HG03060 (cell line): Measurements from ENCODE around the gene CTBP2.

Source experiments
- ATAC-seq: cut with Tn5 transposase; IDR thresholded peaks from one replicate; pipeline ENCODE4 v1.9.1; 2021; ENCODE audit warnings: low read depth, moderate number of reproducible peaks; ENCODE audit not compliant: unreplicated experiment

The CTBP2 gene

GRCh38 chr10:125016611-125017202 lies 143.7 kb downstream of the CTBP2 start:
- no peak for ATAC-seq

DNA sequence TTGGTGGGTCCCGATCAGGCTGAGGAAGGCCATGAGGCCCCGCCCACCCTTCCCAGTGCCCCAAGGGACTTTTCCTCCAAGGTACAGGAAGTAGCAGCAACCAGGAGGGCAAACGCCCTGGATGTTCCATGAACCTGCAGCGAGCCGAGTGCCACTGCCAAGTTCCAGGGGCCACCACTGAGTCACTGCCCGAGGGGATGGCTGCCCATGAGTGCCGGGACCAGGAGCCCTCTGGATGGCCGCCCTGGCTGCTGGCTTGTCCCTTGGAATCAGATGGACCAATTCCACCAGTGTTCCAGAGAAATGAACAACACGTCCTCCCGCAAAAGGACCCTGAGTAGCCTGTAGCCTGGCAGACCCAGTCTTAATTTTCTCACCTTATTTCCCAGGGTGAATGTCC lies 144.2 kb downstream of the CTBP2 start:
- ATAC-seq: no peak

DNA sequence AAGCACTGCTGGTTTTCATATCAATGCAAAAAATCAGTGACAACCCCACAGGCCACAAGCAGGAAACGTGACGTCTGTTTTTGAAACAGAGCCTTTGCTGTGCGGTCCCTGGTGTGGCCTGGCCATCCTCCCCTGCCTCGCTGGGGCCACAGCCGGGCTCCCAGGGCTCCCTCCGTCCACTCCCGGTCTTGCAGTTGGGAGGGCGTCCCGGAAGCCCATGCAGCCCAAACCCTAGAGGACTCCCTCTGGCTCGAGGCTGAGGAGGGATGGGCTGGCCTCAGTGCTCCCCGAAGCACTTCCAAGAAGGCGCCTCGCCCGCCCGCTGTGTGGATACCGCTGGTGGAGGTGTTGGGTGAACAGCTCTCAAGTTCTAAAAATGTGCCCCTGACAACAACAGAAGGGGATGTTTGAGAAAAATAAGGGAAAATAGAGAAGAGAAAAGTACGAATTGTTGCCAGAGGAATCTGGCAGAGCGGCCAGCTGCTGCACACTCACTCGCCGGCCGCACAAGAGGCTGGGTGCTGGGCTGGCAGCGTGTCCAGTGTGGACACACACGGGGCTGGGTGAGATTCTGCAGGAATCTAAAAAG lies 144.9 kb downstream of the CTBP2 start:
- no peak for ATAC-seq

DNA sequence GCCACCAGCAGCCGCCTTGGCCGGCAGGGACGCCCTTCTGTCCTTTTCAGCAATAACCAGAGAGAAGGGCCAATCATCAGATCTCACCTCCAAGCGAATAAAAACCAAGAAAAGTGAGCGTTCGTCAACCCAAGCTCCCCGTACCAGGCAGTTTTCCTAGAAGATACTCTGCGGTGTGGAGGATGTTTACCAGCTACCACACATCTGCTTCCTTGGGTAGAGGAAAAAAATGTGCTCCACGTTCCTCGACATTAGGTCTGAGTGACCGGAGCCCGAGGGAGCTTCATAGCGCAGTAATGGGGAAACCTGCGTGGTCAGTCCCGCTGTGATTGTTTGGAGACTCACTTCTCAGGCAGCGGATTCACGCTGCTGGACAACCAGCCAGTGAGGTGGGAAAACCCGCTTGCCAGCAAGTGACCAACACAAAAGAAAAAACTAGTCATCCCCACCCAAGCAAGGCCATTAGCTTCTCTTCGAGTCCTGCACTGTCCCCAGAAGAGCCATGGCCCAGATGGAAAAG lies 145.5 kb downstream of the CTBP2 start:
- ATAC-seq: no peak

- no peak for ATAC-seq
Observed at GRCh38 chr10:125014086-125014830, 146.1 kb downstream of the CTBP2 start.

DNA sequence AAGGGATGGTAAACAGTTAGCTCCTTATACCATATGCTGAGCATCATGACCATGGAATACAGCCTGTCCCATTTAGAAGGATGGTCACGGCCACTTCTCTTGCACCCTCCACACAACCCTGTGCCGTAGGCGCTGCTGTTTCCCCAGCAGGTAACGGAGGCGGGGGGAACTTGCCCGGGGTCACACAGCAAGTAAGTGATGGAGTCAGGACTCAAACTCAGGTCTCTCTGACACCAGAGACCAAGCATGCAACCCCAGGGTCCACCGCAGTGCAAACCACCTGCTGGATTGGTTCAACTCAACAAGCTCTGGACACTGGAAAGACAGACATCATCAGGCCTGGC lies 146.9 kb downstream of the CTBP2 start:
- ATAC-seq: no peak

DNA sequence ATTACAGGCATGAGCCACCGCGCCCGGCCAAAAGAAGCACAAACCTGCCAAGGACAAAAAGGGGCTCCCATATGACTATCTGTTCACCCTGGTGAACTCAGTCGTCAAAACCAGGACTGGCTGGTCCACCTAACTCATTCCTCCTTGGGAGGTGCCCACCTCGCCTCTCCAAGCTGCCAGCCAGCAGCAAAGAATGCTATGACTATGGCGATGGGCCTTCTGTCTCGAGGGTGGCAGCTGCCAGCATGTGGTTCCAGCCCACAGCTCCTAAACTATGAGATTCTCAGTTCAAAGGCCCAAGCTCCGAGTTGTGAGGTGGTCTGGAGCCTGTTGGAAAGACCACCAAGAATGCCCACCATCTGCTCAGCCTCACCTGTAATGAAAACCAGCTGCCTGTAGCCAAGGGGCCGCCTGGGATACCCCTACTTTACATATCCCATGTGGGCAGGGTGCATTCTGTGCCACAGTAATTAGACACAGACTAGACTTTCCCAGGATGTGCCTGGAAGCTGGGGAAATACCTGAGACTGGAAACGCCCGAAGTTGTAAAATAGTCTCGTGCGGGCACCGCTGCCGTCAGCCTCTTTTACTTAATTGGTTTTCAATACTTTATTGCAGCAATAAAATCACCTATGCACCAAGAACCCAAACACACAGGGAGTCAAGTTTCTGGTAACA lies 147.4 kb downstream of the CTBP2 start:
- ATAC-seq: no peak

- ATAC-seq: no peak
Observed at GRCh38 chr10:125011926-125012705, 148.2 kb downstream of the CTBP2 start.

DNA sequence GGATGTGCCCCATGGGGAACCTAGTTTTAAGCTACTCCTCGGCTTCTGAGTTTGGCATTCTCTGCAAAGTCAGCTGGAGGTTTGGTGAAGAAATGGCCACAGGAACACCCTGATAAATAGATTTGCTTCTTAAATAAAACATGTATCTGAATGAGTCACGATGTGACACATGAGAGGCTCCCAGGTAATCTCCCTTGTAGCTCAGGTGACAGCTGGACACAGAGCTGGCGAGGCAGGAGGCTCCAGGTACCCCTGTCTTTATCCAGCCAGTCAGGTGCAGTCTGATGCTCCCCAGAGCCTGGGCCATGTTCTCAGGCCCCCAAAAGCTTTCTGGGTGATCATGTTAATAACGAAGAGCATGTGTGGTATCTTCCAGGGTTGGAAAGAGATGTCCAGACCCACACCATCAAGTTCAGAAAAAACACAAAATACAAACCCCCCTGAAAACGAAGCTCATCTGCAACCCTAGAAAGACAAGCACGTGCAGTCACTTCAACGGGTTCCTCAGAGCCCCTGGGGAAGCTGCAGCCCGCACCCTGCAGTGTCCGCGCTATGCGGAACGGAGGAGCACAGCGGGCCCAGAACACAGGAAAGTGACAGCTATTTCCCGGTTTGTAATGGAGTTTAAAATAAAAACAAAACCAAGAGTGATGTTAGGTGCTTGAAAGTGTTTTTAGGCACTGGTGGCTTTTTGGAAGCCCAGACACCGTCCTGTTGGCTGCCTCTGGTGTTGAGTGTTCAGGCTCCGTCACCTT lies 149.0 kb downstream of the CTBP2 start:
- no peak for ATAC-seq

GRCh38 chr10:125010362-125010761 lies 150.0 kb downstream of the CTBP2 start:
- no peak for ATAC-seq

- ATAC-seq: no peak
Observed at GRCh38 chr10:125009661-125010161, 150.7 kb downstream of the CTBP2 start.

GRCh38 chr10:125008689-125009638 lies 151.4 kb downstream of the CTBP2 start:
- ATAC-seq: no peak

GRCh38 chr10:125007436-125007835 lies 152.9 kb downstream of the CTBP2 start:
- ATAC-seq: no peak

DNA sequence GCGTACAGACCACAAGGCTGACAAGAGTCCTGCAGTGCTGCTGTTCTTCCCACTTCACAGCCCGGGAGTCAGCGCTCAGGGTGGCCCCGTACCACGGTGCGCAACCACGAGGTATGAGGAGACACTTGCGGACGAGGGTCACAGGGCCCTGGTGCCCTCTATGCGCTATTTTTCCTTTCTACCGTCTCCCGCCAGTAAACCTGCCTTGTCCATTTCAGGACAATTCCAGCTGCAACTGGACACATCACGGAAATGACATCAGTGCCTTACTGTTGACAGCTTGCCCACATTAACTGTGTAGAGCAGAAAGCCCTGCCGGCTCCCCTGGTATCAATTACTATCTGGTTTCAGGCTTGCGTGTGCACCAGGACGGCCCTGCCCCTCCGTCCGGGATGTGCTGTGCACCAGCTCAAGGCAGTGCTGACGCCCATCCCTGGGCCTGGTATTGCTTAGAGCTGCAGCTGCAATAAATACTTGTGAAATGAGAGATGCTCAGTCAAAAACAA lies 153.4 kb downstream of the CTBP2 start:
- no peak for ATAC-seq

- ATAC-seq: no peak
Observed at GRCh38 chr10:125006188-125006680, 154.1 kb downstream of the CTBP2 start.

DNA sequence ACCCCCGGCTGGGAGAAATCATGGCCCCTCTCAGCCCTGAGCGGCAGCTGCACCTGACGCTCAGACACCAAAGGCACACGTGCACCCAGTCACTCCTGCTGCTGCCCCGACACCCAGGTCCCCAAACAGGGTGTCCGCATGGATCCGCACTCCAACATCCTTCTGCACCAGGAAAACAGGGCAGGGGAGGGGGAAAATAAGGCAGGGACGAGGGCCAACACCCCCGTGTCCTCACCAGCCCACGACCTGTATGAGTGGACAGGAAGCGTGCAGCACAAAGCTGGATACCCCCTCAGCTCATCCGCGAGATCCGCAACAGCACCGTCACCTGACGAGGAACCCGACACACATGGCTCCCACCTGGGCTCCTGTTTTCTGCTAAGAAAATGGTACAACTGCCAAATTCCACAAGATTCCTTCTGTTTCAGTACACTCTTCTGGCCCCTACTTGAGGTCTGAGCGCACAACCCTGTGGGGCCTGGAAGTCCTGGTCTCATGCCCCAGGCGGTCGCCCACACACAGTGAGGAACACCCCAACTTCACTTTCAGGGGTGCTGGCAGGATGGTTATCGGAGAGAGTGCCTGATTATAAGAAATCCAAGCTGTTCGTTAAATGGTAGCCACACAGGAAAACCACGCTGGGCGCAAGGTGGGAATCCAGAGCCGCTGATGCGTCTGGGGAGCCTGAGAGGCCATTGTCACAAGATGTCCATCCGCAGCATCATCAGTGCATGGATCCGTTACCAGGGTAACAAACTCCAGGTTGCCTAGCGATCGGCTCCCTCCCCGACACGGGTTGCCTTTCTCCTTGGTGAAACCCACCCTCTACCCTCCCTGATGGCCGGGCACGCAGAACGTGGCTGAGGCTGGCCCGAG lies 154.8 kb downstream of the CTBP2 start:
- no peak for ATAC-seq
